HepG2 (cell line): ENCODE results near the gene ZNF79. TPM values are rescaled to one million over a fixed set of nuclear protein-coding genes. Genes with fewer than 3 reads are reported as not detected.

Experiments used
- CCDC6 ChIP-seq: sonication (generic); formaldehyde crosslinking; IDR thresholded peaks from 2 replicates; pipeline ENCODE4 v1.8.1; 2022; ENCODE audit warnings: mild to moderate bottlenecking, missing genetic modification reagents, moderate library complexity
- TBP ChIP-seq: sonication (generic); formaldehyde crosslinking; IDR thresholded peaks from 2 replicates; pipeline ENCODE4 v1.5.0; 2020; ENCODE audit warnings: missing genetic modification reagents
- YY1 ChIP-seq: IDR thresholded peaks from 2 replicates; pipeline ENCODE4 v1.6.1; 2011; ENCODE audit warnings: low read length, low read depth, moderate library complexity, mild to moderate bottlenecking; ENCODE audit not compliant: insufficient read depth, insufficient replicate concordance
- ZNF121 ChIP-seq: sonication (generic); formaldehyde crosslinking; IDR thresholded peaks from 2 replicates; pipeline ENCODE4 v1.5.0; 2020; ENCODE audit warnings: mild to moderate bottlenecking, missing genetic modification reagents
- ZNF83 ChIP-seq: sonication (generic); formaldehyde crosslinking; IDR thresholded peaks from 2 replicates; pipeline ENCODE4 v1.4.0; 2020; ENCODE audit warnings: missing genetic modification reagents, mild to moderate bottlenecking, borderline replicate concordance
- ZSCAN25 ChIP-seq: sonication (generic); formaldehyde crosslinking; IDR thresholded peaks from 2 replicates; pipeline ENCODE4 v1.8.0; 2022; ENCODE audit warnings: mild to moderate bottlenecking, missing genetic modification reagents
- polyA plus RNA-seq, 8 experiments: library from polyadenylated mRNA; depleted of rRNA in 3 of 8; stranded (reverse) in 7 of 8; unstranded in 1 of 8; fragments of >200 nt; fragmentation: Illumina TruSeq in 4 of 8; extraction: Trizol in 4 of 8; gene quantifications; 2 replicates each; pipeline versions ENCODE4 v1.2.1 to v1.2.3, GENCODE V29; 2011 to 2016; ENCODE audit warnings: low read depth in 4 of 8, missing spikeins in 1 of 8, mixed read lengths in 1 of 8; ENCODE audit not compliant: insufficient read depth in 1 of 8
- total RNA-seq, 5 experiments: library from RNA; depleted of rRNA; stranded (reverse); fragments of >200 nt; fragmentation: Illumina TruSeq; extraction: Trizol; gene quantifications; 2 replicates each; pipeline ENCODE4 v1.2.3, GENCODE V29; 2016; ENCODE audit warnings: low read depth in 1 of 5
- TF ChIP-seq, protein P1 (sequence below): sonication (generic); formaldehyde crosslinking; IDR thresholded peaks from 2 replicates; pipeline ENCODE4 v1.4.0; 2020; ENCODE audit warnings: missing genetic modification reagents, low read depth, mild to moderate bottlenecking, borderline replicate concordance
- TF ChIP-seq, protein P2 (sequence below): sonication (generic); formaldehyde crosslinking; IDR thresholded peaks from 2 replicates; pipeline ENCODE4 v1.5.0; 2020; ENCODE audit warnings: mild to moderate bottlenecking, missing genetic modification reagents, borderline replicate concordance
- TF ChIP-seq, protein P3 (sequence below): sonication (generic); formaldehyde crosslinking; IDR thresholded peaks from 2 replicates; pipeline ENCODE4 v1.8.0; 2022; ENCODE audit warnings: low read depth, missing genetic modification reagents
- TF ChIP-seq, protein P4 (sequence below): sonication (generic); formaldehyde crosslinking; IDR thresholded peaks from 2 replicates; pipeline ENCODE4 v1.8.1; 2023; ENCODE audit warnings: mild to moderate bottlenecking, missing genetic modification reagents
- TF ChIP-seq, protein P5 (sequence below): sonication (generic); formaldehyde crosslinking; IDR thresholded peaks from 2 replicates; pipeline ENCODE4 v1.4.0; 2020; ENCODE audit warnings: missing genetic modification reagents

ZNF79 gene
- total and polyA plus RNA-seq, 2 of the 13 experiments (the other 11 are each of a cell fraction or from before 2014, with no cell fraction given): 3.7 to 8.1 TPM

DNA sequence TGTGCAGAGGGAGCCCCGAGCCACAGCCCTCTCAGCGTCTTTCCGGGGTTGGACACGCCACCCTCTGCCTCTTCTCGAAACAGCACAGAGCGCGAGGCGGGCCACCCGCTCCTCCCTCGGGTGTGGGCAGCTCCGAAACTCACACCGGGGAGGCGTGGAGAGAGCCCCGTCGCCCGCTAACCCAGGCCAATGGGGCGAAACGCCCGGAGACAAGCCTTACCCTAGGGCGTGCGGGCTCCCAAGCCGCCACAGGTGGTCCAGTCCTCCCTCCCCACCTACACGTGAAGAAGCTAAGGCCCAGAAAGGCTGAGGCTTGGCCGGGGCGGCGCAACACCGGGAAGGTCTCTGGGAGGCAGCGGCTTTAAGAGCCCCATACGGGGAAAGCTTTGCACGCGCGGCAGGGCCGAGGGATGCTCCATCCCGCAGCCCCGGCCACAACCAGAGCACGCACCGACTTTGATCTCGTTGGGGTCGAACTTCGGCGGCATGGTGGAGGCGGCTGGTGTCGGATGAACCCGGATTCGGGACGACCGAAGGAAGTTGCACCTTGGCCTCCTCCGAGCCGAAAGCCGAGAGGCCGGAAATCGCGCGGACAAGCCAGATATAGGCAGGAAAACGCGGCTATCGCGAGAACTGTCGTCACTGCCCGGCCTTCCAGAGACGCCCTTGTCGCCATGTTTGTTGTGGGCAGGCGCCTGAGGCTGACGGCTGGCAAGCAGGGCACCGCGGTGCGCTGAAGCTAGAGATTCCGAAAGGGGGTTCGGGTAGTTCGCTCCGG, 26.8 kb downstream of the ZNF79 start, which contains the start of the genes LRSAM1 and RPL12 (continued):
- TF ChIP-seq CCDC6: peak; percentile 79; the same call in 1 of the 2 replicates
- TF ChIP-seq TBP (CRISPR knock-in tag): peak; percentile 32; the same call in 1 of the 2 replicates
- TF ChIP-seq, protein P1, sequence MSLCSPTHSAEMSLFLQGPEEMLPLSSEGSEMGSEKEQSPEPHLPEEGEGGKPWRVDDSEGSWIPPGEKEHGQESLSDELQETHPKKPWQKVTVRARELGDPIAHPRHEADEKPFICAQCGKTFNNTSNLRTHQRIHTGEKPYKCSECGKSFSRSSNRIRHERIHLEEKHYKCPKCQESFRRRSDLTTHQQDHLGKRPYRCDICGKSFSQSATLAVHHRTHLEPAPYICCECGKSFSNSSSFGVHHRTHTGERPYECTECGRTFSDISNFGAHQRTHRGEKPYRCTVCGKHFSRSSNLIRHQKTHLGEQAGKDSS (CRISPR knock-in tag): no peak; the same call in 1 of the 2 replicates
- TF ChIP-seq, protein P2, sequence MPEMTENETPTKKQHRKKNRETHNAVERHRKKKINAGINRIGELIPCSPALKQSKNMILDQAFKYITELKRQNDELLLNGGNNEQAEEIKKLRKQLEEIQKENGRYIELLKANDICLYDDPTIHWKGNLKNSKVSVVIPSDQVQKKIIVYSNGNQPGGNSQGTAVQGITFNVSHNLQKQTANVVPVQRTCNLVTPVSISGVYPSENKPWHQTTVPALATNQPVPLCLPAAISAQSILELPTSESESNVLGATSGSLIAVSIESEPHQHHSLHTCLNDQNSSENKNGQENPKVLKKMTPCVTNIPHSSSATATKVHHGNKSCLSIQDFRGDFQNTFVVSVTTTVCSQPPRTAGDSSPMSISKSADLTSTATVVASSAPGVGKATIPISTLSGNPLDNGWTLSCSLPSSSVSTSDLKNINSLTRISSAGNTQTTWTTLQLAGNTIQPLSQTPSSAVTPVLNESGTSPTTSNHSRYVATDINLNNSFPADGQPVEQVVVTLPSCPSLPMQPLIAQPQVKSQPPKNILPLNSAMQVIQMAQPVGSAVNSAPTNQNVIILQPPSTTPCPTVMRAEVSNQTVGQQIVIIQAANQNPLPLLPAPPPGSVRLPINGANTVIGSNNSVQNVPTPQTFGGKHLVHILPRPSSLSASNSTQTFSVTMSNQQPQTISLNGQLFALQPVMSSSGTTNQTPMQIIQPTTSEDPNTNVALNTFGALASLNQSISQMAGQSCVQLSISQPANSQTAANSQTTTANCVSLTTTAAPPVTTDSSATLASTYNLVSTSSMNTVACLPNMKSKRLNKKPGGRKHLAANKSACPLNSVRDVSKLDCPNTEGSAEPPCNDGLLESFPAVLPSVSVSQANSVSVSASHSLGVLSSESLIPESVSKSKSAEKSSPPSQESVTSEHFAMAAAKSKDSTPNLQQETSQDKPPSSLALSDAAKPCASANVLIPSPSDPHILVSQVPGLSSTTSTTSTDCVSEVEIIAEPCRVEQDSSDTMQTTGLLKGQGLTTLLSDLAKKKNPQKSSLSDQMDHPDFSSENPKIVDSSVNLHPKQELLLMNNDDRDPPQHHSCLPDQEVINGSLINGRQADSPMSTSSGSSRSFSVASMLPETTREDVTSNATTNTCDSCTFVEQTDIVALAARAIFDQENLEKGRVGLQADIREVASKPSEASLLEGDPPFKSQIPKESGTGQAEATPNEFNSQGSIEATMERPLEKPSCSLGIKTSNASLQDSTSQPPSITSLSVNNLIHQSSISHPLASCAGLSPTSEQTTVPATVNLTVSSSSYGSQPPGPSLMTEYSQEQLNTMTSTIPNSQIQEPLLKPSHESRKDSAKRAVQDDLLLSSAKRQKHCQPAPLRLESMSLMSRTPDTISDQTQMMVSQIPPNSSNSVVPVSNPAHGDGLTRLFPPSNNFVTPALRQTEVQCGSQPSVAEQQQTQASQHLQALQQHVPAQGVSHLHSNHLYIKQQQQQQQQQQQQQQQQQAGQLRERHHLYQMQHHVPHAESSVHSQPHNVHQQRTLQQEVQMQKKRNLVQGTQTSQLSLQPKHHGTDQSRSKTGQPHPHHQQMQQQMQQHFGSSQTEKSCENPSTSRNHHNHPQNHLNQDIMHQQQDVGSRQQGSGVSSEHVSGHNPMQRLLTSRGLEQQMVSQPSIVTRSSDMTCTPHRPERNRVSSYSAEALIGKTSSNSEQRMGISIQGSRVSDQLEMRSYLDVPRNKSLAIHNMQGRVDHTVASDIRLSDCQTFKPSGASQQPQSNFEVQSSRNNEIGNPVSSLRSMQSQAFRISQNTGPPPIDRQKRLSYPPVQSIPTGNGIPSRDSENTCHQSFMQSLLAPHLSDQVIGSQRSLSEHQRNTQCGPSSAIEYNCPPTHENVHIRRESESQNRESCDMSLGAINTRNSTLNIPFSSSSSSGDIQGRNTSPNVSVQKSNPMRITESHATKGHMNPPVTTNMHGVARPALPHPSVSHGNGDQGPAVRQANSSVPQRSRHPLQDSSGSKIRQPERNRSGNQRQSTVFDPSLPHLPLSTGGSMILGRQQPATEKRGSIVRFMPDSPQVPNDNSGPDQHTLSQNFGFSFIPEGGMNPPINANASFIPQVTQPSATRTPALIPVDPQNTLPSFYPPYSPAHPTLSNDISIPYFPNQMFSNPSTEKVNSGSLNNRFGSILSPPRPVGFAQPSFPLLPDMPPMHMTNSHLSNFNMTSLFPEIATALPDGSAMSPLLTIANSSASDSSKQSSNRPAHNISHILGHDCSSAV (CRISPR knock-in tag): 0 out of 2 replicates have a peak, but pooled peaks have one; percentile 66
- TF ChIP-seq, protein P3, sequence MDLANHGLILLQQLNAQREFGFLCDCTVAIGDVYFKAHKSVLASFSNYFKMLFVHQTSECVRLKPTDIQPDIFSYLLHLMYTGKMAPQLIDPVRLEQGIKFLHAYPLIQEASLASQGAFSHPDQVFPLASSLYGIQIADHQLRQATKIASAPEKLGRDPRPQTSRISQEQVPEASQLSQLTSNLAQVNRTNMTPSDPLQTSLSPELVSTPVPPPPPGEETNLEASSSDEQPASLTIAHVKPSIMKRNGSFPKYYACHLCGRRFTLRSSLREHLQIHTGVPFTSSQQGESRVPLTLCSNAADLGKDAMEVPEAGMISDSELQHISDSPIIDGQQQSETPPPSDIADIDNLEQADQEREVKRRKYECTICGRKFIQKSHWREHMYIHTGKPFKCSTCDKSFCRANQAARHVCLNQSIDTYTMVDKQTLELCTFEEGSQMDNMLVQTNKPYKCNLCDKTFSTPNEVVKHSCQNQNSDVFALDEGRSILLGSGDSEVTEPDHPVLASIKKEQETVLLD (CRISPR knock-in tag): peak; percentile 31; the same call in 1 of the 2 replicates
- no peak for TF ChIP-seq ZNF83
- TF ChIP-seq, protein P4, sequence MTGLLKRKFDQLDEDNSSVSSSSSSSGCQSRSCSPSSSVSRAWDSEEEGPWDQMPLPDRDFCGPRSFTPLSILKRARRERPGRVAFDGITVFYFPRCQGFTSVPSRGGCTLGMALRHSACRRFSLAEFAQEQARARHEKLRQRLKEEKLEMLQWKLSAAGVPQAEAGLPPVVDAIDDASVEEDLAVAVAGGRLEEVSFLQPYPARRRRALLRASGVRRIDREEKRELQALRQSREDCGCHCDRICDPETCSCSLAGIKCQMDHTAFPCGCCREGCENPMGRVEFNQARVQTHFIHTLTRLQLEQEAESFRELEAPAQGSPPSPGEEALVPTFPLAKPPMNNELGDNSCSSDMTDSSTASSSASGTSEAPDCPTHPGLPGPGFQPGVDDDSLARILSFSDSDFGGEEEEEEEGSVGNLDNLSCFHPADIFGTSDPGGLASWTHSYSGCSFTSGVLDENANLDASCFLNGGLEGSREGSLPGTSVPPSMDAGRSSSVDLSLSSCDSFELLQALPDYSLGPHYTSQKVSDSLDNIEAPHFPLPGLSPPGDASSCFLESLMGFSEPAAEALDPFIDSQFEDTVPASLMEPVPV (CRISPR knock-in tag): peak; percentile 61
- TF ChIP-seq ZNF121 (CRISPR knock-in tag): no peak
- TF ChIP-seq ZSCAN25 (CRISPR knock-in tag): no peak
- TF ChIP-seq, protein P5, sequence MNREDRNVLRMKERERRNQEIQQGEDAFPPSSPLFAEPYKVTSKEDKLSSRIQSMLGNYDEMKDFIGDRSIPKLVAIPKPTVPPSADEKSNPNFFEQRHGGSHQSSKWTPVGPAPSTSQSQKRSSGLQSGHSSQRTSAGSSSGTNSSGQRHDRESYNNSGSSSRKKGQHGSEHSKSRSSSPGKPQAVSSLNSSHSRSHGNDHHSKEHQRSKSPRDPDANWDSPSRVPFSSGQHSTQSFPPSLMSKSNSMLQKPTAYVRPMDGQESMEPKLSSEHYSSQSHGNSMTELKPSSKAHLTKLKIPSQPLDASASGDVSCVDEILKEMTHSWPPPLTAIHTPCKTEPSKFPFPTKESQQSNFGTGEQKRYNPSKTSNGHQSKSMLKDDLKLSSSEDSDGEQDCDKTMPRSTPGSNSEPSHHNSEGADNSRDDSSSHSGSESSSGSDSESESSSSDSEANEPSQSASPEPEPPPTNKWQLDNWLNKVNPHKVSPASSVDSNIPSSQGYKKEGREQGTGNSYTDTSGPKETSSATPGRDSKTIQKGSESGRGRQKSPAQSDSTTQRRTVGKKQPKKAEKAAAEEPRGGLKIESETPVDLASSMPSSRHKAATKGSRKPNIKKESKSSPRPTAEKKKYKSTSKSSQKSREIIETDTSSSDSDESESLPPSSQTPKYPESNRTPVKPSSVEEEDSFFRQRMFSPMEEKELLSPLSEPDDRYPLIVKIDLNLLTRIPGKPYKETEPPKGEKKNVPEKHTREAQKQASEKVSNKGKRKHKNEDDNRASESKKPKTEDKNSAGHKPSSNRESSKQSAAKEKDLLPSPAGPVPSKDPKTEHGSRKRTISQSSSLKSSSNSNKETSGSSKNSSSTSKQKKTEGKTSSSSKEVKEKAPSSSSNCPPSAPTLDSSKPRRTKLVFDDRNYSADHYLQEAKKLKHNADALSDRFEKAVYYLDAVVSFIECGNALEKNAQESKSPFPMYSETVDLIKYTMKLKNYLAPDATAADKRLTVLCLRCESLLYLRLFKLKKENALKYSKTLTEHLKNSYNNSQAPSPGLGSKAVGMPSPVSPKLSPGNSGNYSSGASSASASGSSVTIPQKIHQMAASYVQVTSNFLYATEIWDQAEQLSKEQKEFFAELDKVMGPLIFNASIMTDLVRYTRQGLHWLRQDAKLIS (CRISPR knock-in tag): peak; percentile 77
- TF ChIP-seq YY1: peak; percentile 99
